ENCODE measurements around the gene TPPP3. TPM values are rescaled to one million over a fixed set of nuclear protein-coding genes. Genes with fewer than 3 reads are reported as not detected.

TPPP3 gene
- total RNA-seq, 2 donors from 2014 or later: 0.16 TPM; not detected in 1

- ATAC-seq (replicated peaks in 1 of 2) (no peak), DNase-seq (no peak)
- Mint-ChIP-seq H3K36me3 (ENCODE audit: insufficient read depth in 2 of 2) (no peaks in the 10 kb centered on the region), H3K9me3 (no peaks in the 10 kb centered on the region), H3K4me1 (ENCODE audit: low read depth) (no peaks in the 10 kb centered on the region), H3K27ac (no peak overlapping the region), H3K4me3 (no peak overlapping the region), H3K27me3 (ENCODE audit: low read depth) (no peaks in the 10 kb centered on the region)
Measured at GRCh38 chr16:67350324-67350723, 43.0 kb downstream of the TPPP3 start.

GRCh38 chr16:67349172-67349571 is 44.1 kb downstream of the TPPP3 start:
- Mint-ChIP-seq H3K4me1 (ENCODE audit: low read depth) (no peaks in the 10 kb centered on the region), H3K36me3 (ENCODE audit: insufficient read depth in 2 of 2) (no peaks in the 10 kb centered on the region), H3K4me3 (no peak overlapping the region), H3K27ac (no peak overlapping the region), H3K27me3 (ENCODE audit: low read depth) (no peaks in the 10 kb centered on the region), H3K9me3 (no peaks in the 10 kb centered on the region)
- peak in 1 of 2 donors; percentile 41 for ATAC-seq (replicated peaks in 1 of 2)
- no peak for DNase-seq

GRCh38 chr16:67346341-67346740 is 47.0 kb downstream of the TPPP3 start:
- H3K9me3 Mint-ChIP-seq: no peaks in the 10 kb centered on the region
- ATAC-seq (replicated peaks in 1 of 2): no peak
- no peak overlapping the region for H3K4me3 Mint-ChIP-seq
- no peak for DNase-seq
- no peaks in the 10 kb centered on the region for H3K36me3 Mint-ChIP-seq (ENCODE audit: insufficient read depth in 2 of 2)
- H3K27me3 Mint-ChIP-seq (ENCODE audit: low read depth): no peaks in the 10 kb centered on the region
- H3K27ac Mint-ChIP-seq: no peak overlapping the region
- no peaks in the 10 kb centered on the region for H3K4me1 Mint-ChIP-seq (ENCODE audit: low read depth)

GRCh38 chr16:67345401-67345800 is 47.9 kb downstream of the TPPP3 start:
- H3K27ac Mint-ChIP-seq: no peak overlapping the region
- ATAC-seq (replicated peaks in 1 of 2) (no peak), DNase-seq (no peak)
- no peak overlapping the region for H3K4me3 Mint-ChIP-seq
- no peaks in the 10 kb centered on the region for H3K36me3 Mint-ChIP-seq (ENCODE audit: insufficient read depth in 2 of 2)
- no peaks in the 10 kb centered on the region for H3K4me1 Mint-ChIP-seq (ENCODE audit: low read depth)
- no peaks in the 10 kb centered on the region for H3K9me3 Mint-ChIP-seq
- no peaks in the 10 kb centered on the region for H3K27me3 Mint-ChIP-seq (ENCODE audit: low read depth)

GRCh38 chr16:67342616-67343015 is 50.7 kb downstream of the TPPP3 start:
- Mint-ChIP-seq H3K9me3 (no peaks in the 10 kb centered on the region), H3K4me3 (no peak overlapping the region), H3K36me3 (ENCODE audit: insufficient read depth in 2 of 2) (no peaks in the 10 kb centered on the region), H3K27ac (no peak overlapping the region), H3K27me3 (ENCODE audit: low read depth) (no peaks in the 10 kb centered on the region), H3K4me1 (ENCODE audit: low read depth) (no peaks in the 10 kb centered on the region)
- ATAC-seq (replicated peaks in 1 of 2) (no peak), DNase-seq (no peak)

- H3K4me1 Mint-ChIP-seq (ENCODE audit: low read depth): no peaks in the 10 kb centered on the region
Measured at GRCh38 chr16:67341250-67341649, 52.0 kb downstream of the TPPP3 start.

More at GRCh38 chr16:67341250-67341649, 52.0 kb downstream of the TPPP3 start:
- Mint-ChIP-seq H3K27me3 (ENCODE audit: low read depth) (no peaks in the 10 kb centered on the region), H3K36me3 (ENCODE audit: insufficient read depth in 2 of 2) (no peaks in the 10 kb centered on the region), H3K27ac (no peak overlapping the region), H3K9me3 (no peaks in the 10 kb centered on the region), H3K4me3 (no peak overlapping the region)
- DNase-seq (no peak), ATAC-seq (replicated peaks in 1 of 2) (no peak)

Other genes starting within 250 kb of the TPPP3 start
- 1 to 10 TPM; 5.7 to 7.5 TPM for gene B3GNT9, start 242.5 kb downstream of the TPPP3 start, total RNA-seq
- gene TRADD, start 233.6 kb downstream of the TPPP3 start, total RNA-seq: 10 to 100 TPM; 38.1 to 50.7 TPM
- gene FBXL8, start 233.5 kb downstream of the TPPP3 start, total RNA-seq: 10 to 100 TPM; 32.1 to 37.1 TPM
- 10 to 100 TPM; 63.4 to 87.7 TPM for gene HSF4, start 228.8 kb downstream of the TPPP3 start, total RNA-seq
- 10 to 100 TPM; 21.6 to 30.6 TPM for gene NOL3, start 223.0 kb downstream of the TPPP3 start, total RNA-seq
- 10 to 100 TPM; 31.9 to 34.3 TPM for gene MATCAP1, start 209.5 kb downstream of the TPPP3 start, total RNA-seq
- not detected for gene EXOC3L1, start 203.4 kb downstream of the TPPP3 start, total RNA-seq
- gene E2F4, start 201.3 kb downstream of the TPPP3 start, total RNA-seq: 10 to 100 TPM; 82.8 to 91.7 TPM
- gene ELMO3, start 194.4 kb downstream of the TPPP3 start, total RNA-seq: 1 to 10 TPM; 3.0 to 3.1 TPM
- 10 to 100 TPM; 29.8 to 31.0 TPM for gene TMEM208, start 166.4 kb downstream of the TPPP3 start, total RNA-seq
- gene FHOD1, start 146.0 kb downstream of the TPPP3 start, total RNA-seq: 100 to 1,000 TPM; 106 to 114 TPM
- gene SLC9A5, start 144.5 kb downstream of the TPPP3 start, total RNA-seq: 1 to 10 TPM; 7.6 to 7.9 TPM
- gene PLEKHG4, start 114.0 kb downstream of the TPPP3 start, total RNA-seq: 10 to 100 TPM; 30.4 to 46.9 TPM
- gene KCTD19, start 66.8 kb downstream of the TPPP3 start, total RNA-seq: 1 to 10 TPM; 7.9 to 8.5 TPM
- 1 to 10 TPM; 3.1 to 4.4 TPM for gene LRRC36, start 66.7 kb downstream of the TPPP3 start, total RNA-seq
- 1 to 10 TPM; 1.9 to 2.1 TPM for gene ZDHHC1, start 23.0 kb upstream of the TPPP3 start, total RNA-seq
- 1 to 10 TPM in 1 of 2 donors, under 1 TPM in 1; 0.53 to 1.1 TPM for gene HSD11B2, start 37.6 kb upstream of the TPPP3 start, total RNA-seq
- 10 to 100 TPM; 27.9 to 28.1 TPM for gene ATP6V0D1, start 87.7 kb upstream of the TPPP3 start, total RNA-seq
- not detected for gene AGRP, start 90.0 kb upstream of the TPPP3 start, total RNA-seq
- gene RIPOR1, start 135.3 kb upstream of the TPPP3 start, total RNA-seq: 10 to 100 TPM; 34.2 to 54.6 TPM
- gene CTCF, start 169.0 kb upstream of the TPPP3 start, total RNA-seq: 10 to 100 TPM; 55.5 to 71.1 TPM

All from activated T-cell treated with anti-CD3 and anti-CD28 coated beads, Interleukin-2, amount 50 U/mL, for 72 hours (primary cell).